Muscle of leg (tissue), 11 donors: Measurements from ENCODE around the gene FXYD2. TPM values are rescaled to one million over a fixed set of nuclear protein-coding genes. Genes with fewer than 3 reads are reported as not detected.
"Not testable (repeated sequence)": the region's sequence is repeated elsewhere in the genome, so short reads cannot be mapped to it uniquely, and the experiment has no call there.

ENCODE experiments used
- DNase-seq: peaks from one replicate; pipeline ENCODE4 v3.0.0; 2013
- H3K27ac ChIP-seq: one replicate; pipeline ENCODE4 v1.5.1; 2013; ENCODE audit warnings: mild to moderate bottlenecking, low read length, control low read depth
- H3K27me3 ChIP-seq: one replicate; pipeline ENCODE4 v1.6.1; 2013; ENCODE audit warnings: low read length; ENCODE audit not compliant: control insufficient read depth, insufficient read depth
- H3K36me3 ChIP-seq: one replicate; pipeline ENCODE4 v1.6.1; 2013; ENCODE audit warnings: low read length; ENCODE audit not compliant: control insufficient read depth, insufficient read depth
- H3K4me1 ChIP-seq: one replicate; pipeline ENCODE4 v1.6.1; 2013; ENCODE audit warnings: low read length; ENCODE audit not compliant: control insufficient read depth, insufficient read depth
- H3K4me3 ChIP-seq: one replicate; pipeline ENCODE4 v1.5.1; 2013; ENCODE audit warnings: low read length, control low read depth
- H3K9me3 ChIP-seq: replicated peaks from 2 replicates; pipeline ENCODE4 v1.6.1; 2013; ENCODE audit warnings: low read depth, low read length; ENCODE audit not compliant: control insufficient read depth
- WGBS: methylation state at CpG from one replicate; pipeline ENCODE4 v1.1.5; 2013; ENCODE audit warnings: missing lambda C conversion rate; ENCODE audit not compliant: insufficient coverage; 5-methylcytosine and 5-hydroxymethylcytosine counted together
- polyA plus RNA-seq, 8 donors: library from polyadenylated mRNA; unstranded; fragments of 120-200 nt; gene quantifications; one replicate each; pipeline versions ENCODE4 v1.2.1 to v1.2.3, GENCODE V29; 2013; ENCODE audit warnings: inconsistent platforms in 1 of 8, low replicate concordance in 1 of 8; ENCODE audit not compliant: insufficient read length in 8 of 8, insufficient read depth in 1 of 8
- total RNA-seq: library from RNA; stranded (reverse); fragments of 120-200 nt; gene quantifications from one replicate; pipeline ENCODE4 v1.2.4, GENCODE V29; 2013

The FXYD2 gene
- total and polyA plus RNA-seq, 9 donors, result 0.23 to 3.3 (median 1.3) TPM

- peaks cover 73% of the 10 kb centered on the region for H3K4me1 ChIP-seq
- peaks cover 9% of the 10 kb centered on the region for H3K36me3 ChIP-seq
- H3K27me3 ChIP-seq, result no peaks in the 10 kb centered on the region
- WGBS, result 74% methylated on average over 5 of the region's 17 CpGs
- H3K27ac ChIP-seq, result peak overlapping the region; percentile 74
- DNase-seq, result no peak
- no peak overlapping the region for H3K4me3 ChIP-seq
- H3K9me3 ChIP-seq, result no peaks in the 10 kb centered on the region
Measured at GRCh38 chr11:117868815-117869561, 44.4 kb upstream of the FXYD2 start.

- 66% methylated on average over 4 of the region's 11 CpGs for WGBS
- no peak overlapping the region for H3K4me3 ChIP-seq
- peaks cover 9% of the 10 kb centered on the region for H3K36me3 ChIP-seq
- peaks cover 64% of the 10 kb centered on the region for H3K4me1 ChIP-seq
- H3K27me3 ChIP-seq, result no peaks in the 10 kb centered on the region
- no peak for DNase-seq
- no peaks in the 10 kb centered on the region for H3K9me3 ChIP-seq
- H3K27ac ChIP-seq, result no peak overlapping the region
Measured at GRCh38 chr11:117868088-117868487, 43.5 kb upstream of the FXYD2 start.

- peak; percentile 71 for DNase-seq
Measured at GRCh38 chr11:117866526-117866925, 42.0 kb upstream of the FXYD2 start.

DNA sequence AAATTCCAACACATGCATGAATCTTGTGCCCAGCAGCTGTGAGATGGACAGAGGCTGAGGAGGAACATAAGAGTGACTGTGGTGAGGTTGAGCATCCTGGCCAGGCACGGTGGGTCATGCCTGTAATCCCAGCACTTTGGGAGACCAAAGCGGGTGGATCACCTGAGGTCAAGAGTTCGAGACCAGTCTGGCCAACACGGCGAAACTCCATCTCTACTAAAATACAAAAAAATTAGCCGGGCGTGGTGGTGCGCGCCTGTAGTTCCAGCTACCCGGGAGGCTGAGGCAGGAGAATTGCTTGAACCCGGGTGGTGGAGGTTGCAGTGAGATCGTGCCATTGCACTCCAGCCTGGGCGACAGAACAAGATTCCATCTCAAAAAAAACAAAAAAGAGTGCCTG, 41.0 kb upstream of the FXYD2 start:
- not testable (repeated sequence) for DNase-seq, H3K27me3 ChIP-seq, H3K4me3 ChIP-seq, H3K27ac ChIP-seq, H3K9me3 ChIP-seq
- peaks cover 12% of the 10 kb centered on the region for H3K36me3 ChIP-seq
- 100% methylated on average over 6 of the region's 13 CpGs for WGBS
- H3K4me1 ChIP-seq, result peaks cover 67% of the 10 kb centered on the region

More at GRCh38 chr11:117866526-117866925, 42.0 kb upstream of the FXYD2 start:
- Histone ChIP-seq H3K4me3 (no peak overlapping the region), H3K9me3 (no peaks in the 10 kb centered on the region), H3K36me3 (peaks cover 12% of the 10 kb centered on the region), H3K4me1 (peaks cover 64% of the 10 kb centered on the region), H3K27ac (no peak overlapping the region), H3K27me3 (no peaks in the 10 kb centered on the region)
- WGBS, result 73% methylated on average over 2 of the region's 5 CpGs

DNA sequence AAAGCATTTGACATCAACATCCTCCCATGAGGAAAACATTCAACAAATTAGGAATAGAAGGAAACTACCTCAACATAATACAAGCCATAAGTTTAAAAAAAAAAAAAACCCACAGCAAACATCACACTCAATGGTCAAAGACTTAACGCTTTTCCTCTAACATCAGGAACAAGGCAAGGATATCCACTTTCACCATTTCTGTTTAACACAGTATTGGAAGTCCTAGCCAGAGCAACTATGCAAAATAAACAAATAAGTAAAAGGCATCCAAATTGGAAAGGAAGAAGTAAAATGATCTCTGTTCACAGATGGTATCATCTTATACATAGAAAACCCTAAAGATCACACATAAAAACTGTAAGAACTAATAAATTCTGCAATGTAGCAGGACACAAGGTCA, 38.8 kb upstream of the FXYD2 start:
- Histone ChIP-seq H3K4me3 (no peak overlapping the region), H3K9me3 (no peaks in the 10 kb centered on the region), H3K27me3 (no peaks in the 10 kb centered on the region), H3K27ac (peak overlapping the region; percentile 85), H3K4me1 (peaks cover 65% of the 10 kb centered on the region), H3K36me3 (peaks cover 17% of the 10 kb centered on the region)
- WGBS, result no CpG with 5 or more reads among the region's 1 CpG
- peak; percentile 55 for DNase-seq

DNA sequence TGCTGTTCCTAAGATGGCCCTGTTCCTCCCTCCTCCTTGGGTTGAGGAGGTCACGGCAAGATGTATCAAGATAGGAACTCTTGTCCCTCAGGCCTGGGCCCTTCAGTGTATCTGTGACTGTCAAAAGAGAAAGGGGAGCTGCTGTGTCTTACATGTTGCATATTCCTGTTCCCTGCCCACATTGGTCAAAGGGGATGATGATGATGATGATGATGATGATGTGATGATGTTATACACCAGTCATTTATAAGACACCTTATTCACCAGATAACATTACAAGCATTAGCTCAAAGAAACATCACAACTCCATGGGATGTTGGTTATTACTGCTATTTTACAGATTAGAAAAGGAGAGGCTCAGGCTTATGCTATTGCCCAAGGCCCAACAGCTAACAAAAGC, 38.2 kb upstream of the FXYD2 start:
- H3K27me3 ChIP-seq, result no peaks in the 10 kb centered on the region
- no peaks in the 10 kb centered on the region for H3K9me3 ChIP-seq
- H3K27ac ChIP-seq, result peak overlapping the region; percentile 85
- peaks cover 14% of the 10 kb centered on the region for H3K36me3 ChIP-seq
- no CpG with 5 or more reads among the region's 1 CpG for WGBS
- peaks cover 65% of the 10 kb centered on the region for H3K4me1 ChIP-seq
- no peak overlapping the region for H3K4me3 ChIP-seq
- no peak for DNase-seq

- peak overlapping the region; percentile 85 for H3K27ac ChIP-seq
- no peaks in the 10 kb centered on the region for H3K27me3 ChIP-seq
- no peak overlapping the region for H3K4me3 ChIP-seq
- peaks cover 13% of the 10 kb centered on the region for H3K36me3 ChIP-seq
- 24% methylated on average over 8 of the region's 12 CpGs for WGBS
- H3K9me3 ChIP-seq, result no peaks in the 10 kb centered on the region
- H3K4me1 ChIP-seq, result peaks cover 65% of the 10 kb centered on the region
- no peak for DNase-seq
Measured at GRCh38 chr11:117862019-117862725, 37.6 kb upstream of the FXYD2 start.

GRCh38 chr11:117861151-117862018, 36.8 kb upstream of the FXYD2 start:
- H3K36me3 ChIP-seq, result peaks cover 10% of the 10 kb centered on the region
- no peaks in the 10 kb centered on the region for H3K9me3 ChIP-seq
- DNase-seq, result peak; percentile 87
- peaks cover 58% of the 10 kb centered on the region for H3K4me1 ChIP-seq
- WGBS, result 24% methylated on average over 5 of the region's 13 CpGs
- H3K27me3 ChIP-seq, result no peaks in the 10 kb centered on the region
- H3K4me3 ChIP-seq, result no peak overlapping the region
- peak overlapping the region; percentile 85 for H3K27ac ChIP-seq

GRCh38 chr11:117860139-117860538, 35.6 kb upstream of the FXYD2 start:
- Histone ChIP-seq H3K4me1 (peaks cover 52% of the 10 kb centered on the region), H3K27me3 (no peaks in the 10 kb centered on the region), H3K9me3 (no peaks in the 10 kb centered on the region), H3K36me3 (peaks cover 8% of the 10 kb centered on the region), H3K27ac (peak overlapping the region; percentile 13), H3K4me3 (no peak overlapping the region)
- 57% methylated on average over 6 of the region's 6 CpGs for WGBS
- no peak for DNase-seq
